Measurements from ENCODE around the gene TBC1D22A.

DNA sequence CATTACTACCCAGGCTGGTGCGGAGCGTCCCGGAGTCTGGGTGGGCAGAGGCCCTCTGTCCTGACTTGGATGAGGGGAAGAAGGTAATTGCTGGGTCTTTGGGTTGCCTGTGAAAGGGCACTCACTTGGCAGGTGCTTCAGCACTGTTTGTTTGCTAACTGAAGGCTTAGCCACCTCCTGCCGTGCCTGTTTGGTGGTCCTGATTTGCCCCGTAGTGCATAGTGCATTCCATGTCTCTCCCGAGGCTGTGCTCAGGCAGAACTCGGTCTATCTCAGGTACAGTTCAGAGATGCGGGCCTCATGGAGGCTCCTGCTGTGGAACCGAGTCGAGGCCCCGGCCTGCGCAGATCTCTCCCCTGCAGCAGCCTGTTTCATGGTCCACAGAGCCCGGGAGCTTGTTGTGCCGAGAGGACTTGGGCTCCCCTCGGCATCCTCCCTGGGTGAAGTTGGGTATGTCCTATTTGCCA lies 146.2 kb downstream of the TBC1D22A start:
- TF ChIP-seq, protein P1, sequence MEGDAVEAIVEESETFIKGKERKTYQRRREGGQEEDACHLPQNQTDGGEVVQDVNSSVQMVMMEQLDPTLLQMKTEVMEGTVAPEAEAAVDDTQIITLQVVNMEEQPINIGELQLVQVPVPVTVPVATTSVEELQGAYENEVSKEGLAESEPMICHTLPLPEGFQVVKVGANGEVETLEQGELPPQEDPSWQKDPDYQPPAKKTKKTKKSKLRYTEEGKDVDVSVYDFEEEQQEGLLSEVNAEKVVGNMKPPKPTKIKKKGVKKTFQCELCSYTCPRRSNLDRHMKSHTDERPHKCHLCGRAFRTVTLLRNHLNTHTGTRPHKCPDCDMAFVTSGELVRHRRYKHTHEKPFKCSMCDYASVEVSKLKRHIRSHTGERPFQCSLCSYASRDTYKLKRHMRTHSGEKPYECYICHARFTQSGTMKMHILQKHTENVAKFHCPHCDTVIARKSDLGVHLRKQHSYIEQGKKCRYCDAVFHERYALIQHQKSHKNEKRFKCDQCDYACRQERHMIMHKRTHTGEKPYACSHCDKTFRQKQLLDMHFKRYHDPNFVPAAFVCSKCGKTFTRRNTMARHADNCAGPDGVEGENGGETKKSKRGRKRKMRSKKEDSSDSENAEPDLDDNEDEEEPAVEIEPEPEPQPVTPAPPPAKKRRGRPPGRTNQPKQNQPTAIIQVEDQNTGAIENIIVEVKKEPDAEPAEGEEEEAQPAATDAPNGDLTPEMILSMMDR (IDR thresholded peaks at IDR 0.05): no peak
- TF ChIP-seq POLR2A (IDR thresholded peaks at IDR 0.05): no peak
